H1 (cell line): Measurements from ENCODE around the gene GID4. TPM values are rescaled to one million over a fixed set of nuclear protein-coding genes. Genes with fewer than 3 reads are reported as not detected.

Experiments
- CTCF ChIA-PET: fragments of 300-600 bp; sonication (Branson Sonifier 250); formaldehyde crosslinking; loops from one replicate; lab custom pipeline; 2021; ENCODE audit not compliant: partially characterized antibody; lab: Charles Lee
- POLR2A ChIA-PET: fragments of 300-600 bp; sonication (Branson Sonifier 250); formaldehyde crosslinking; loops from one replicate; lab custom pipeline; 2021; ENCODE audit warnings: inconsistent platforms; ENCODE audit not compliant: partially characterized antibody; lab: Charles Lee
- DNase-seq, 2 experiments: peaks; one replicate each; pipeline versions ENCODE4 v3.0.0 to v3.0.0-alpha.2; 2010 to 2022; ENCODE audit warnings: low spot score in 2 of 2, low read depth in 1 of 2, mixed read lengths in 1 of 2
- FAIRE-seq: peaks from 2 replicates; lab custom pipeline; 2011; peaks lifted over from hg19 to GRCh38; lab: Jason Lieb, UNC
- H2AFZ ChIP-seq: 2 replicates; pipeline ENCODE4 v1.8.1; 2012; ENCODE audit warnings: low read length, inconsistent platforms
- H2AK5ac ChIP-seq: 2 replicates; pipeline ENCODE4 v1.6.1; 2013; ENCODE audit warnings: low read depth, low read length
- H2BK120ac ChIP-seq: replicated peaks from 2 replicates; pipeline ENCODE3; 2013; ENCODE audit warnings: low read depth, low read length, inconsistent platforms
- H2BK12ac ChIP-seq: 2 replicates; pipeline ENCODE4 v1.6.1; 2013; ENCODE audit warnings: low read depth, low read length
- H2BK15ac ChIP-seq: 2 replicates; pipeline ENCODE4 v1.6.1; 2013; ENCODE audit warnings: low read length
- H2BK20ac ChIP-seq: 2 replicates; pipeline ENCODE4 v1.6.1; 2013; ENCODE audit warnings: low read length
- H2BK5ac ChIP-seq: 2 replicates; pipeline ENCODE4 v1.6.1; 2013; ENCODE audit warnings: low read depth, low read length
- H3K14ac ChIP-seq: 2 replicates; pipeline ENCODE4 v1.6.1; 2013; ENCODE audit warnings: inconsistent platforms; ENCODE audit not compliant: insufficient read length
- H3K18ac ChIP-seq: 2 replicates; pipeline ENCODE4 v1.6.1; 2013; ENCODE audit warnings: low read length; ENCODE audit errors: extremely low read depth
- H3K23ac ChIP-seq: 2 replicates; pipeline ENCODE4 v1.6.1; 2013; ENCODE audit warnings: inconsistent platforms; ENCODE audit not compliant: insufficient read length
- H3K23me2 ChIP-seq: 2 replicates; pipeline ENCODE4 v1.6.1; 2013; ENCODE audit warnings: low read depth, low read length
- H3K27ac ChIP-seq: 2 replicates; pipeline ENCODE4 v1.6.1; 2011; ENCODE audit warnings: low read depth, low read length, inconsistent platforms
- H3K27me3 ChIP-seq, 4 experiments: replicated peaks in 1 of 4; 1 replicate in 1 of 4; 2 replicates in 3 of 4; pipeline versions ENCODE4 v1.6.1 to v1.8.1; 2011 to 2013; ENCODE audit warnings: low read length in 3 of 4, mild to moderate bottlenecking in 3 of 4, inconsistent platforms in 2 of 4, mixed read lengths in 2 of 4, moderate library complexity in 1 of 4; ENCODE audit not compliant: control insufficient read depth in 3 of 4, insufficient read depth in 3 of 4; ENCODE audit errors: extremely low read depth in 1 of 4
- H3K36me3 ChIP-seq, 4 experiments: 2 replicates each; pipeline versions ENCODE4 v1.6.1 to v1.8.1; 2011 to 2013; ENCODE audit warnings: mild to moderate bottlenecking in 4 of 4, low read length in 3 of 4, moderate library complexity in 2 of 4, control low read depth in 1 of 4, inconsistent platforms in 1 of 4; ENCODE audit not compliant: insufficient read depth in 4 of 4, control insufficient read depth in 2 of 4
- H3K4ac ChIP-seq: replicated peaks from 2 replicates; pipeline ENCODE3; 2013; ENCODE audit warnings: low read length, low read depth, mixed read lengths, inconsistent platforms; ENCODE audit not compliant: insufficient read length
- H3K4me1 ChIP-seq, 4 experiments: replicated peaks in 1 of 4; 1 replicate in 1 of 4; 2 replicates in 3 of 4; pipeline versions ENCODE4 v1.6.1 to v1.8.1; 2011 to 2013; ENCODE audit warnings: low read length in 3 of 4, inconsistent platforms in 2 of 4, mixed read lengths in 1 of 4; ENCODE audit not compliant: insufficient read depth in 4 of 4, control insufficient read depth in 3 of 4
- H3K4me2 ChIP-seq, 2 experiments: 2 replicates each; pipeline versions ENCODE4 v1.6.1 to v1.8.1; 2011 to 2013; ENCODE audit warnings: low read depth in 2 of 2, low read length in 2 of 2, control low read depth in 1 of 2, inconsistent platforms in 1 of 2, mild to moderate bottlenecking in 1 of 2; ENCODE audit not compliant: insufficient read depth in 1 of 2
- H3K4me3 ChIP-seq, 4 experiments: fragments of 200-600, 300-600 bp in 1 of 4; sonication (generic), shearing (Covaris generic), sonication (Bioruptor Twin) in 1 of 4; 2 replicates each; pipeline versions ENCODE4 v1.5.1 to v1.8.1; 2011 to 2016; ENCODE audit warnings: low read length in 4 of 4, low read depth in 3 of 4, control low read depth in 2 of 4, inconsistent platforms in 2 of 4, mild to moderate bottlenecking in 2 of 4, mixed read lengths in 1 of 4, moderate library complexity in 1 of 4; ENCODE audit not compliant: insufficient read depth in 2 of 4; ENCODE audit errors: extremely low read depth in 1 of 4
- H3K56ac ChIP-seq: replicated peaks from 2 replicates; pipeline ENCODE3; 2013; ENCODE audit warnings: low read depth, mild to moderate bottlenecking, mixed read lengths, low read length, inconsistent platforms; ENCODE audit not compliant: insufficient read length
- H3K79me1 ChIP-seq: 2 replicates; pipeline ENCODE4 v1.6.1; 2013; ENCODE audit warnings: low read depth, low read length, control low read depth
- H3K79me2 ChIP-seq, 2 experiments: 2 replicates each; pipeline versions ENCODE4 v1.6.1 to v1.8.1; 2012 to 2013; ENCODE audit warnings: low read length in 2 of 2, mild to moderate bottlenecking in 2 of 2, inconsistent platforms in 1 of 2; ENCODE audit not compliant: insufficient read depth in 2 of 2, control insufficient read depth in 1 of 2
- H3K9ac ChIP-seq, 4 experiments: replicated peaks in 1 of 4; 1 replicate in 1 of 4; 2 replicates in 3 of 4; pipeline versions ENCODE4 v1.6.1 to v1.8.1; 2011 to 2013; ENCODE audit warnings: low read depth in 3 of 4, low read length in 3 of 4, control low read depth in 2 of 4, mild to moderate bottlenecking in 2 of 4, moderate library complexity in 2 of 4, inconsistent platforms in 1 of 4; ENCODE audit errors: extremely low read depth in 1 of 4
- H3K9me3 ChIP-seq, 2 experiments: 2 replicates each; pipeline versions ENCODE4 v1.6.1 to v1.8.1; 2012 to 2013; ENCODE audit warnings: mild to moderate bottlenecking in 2 of 2, moderate library complexity in 2 of 2, control low read depth in 1 of 2, inconsistent platforms in 1 of 2, low read depth in 1 of 2, low read length in 1 of 2, mixed read lengths in 1 of 2; ENCODE audit not compliant: insufficient read depth in 2 of 2
- H4K20me1 ChIP-seq, 2 experiments: replicated peaks in 1 of 2; 2 replicates each; pipeline versions ENCODE3 to v1.8.1; 2011 to 2013; ENCODE audit warnings: inconsistent platforms in 2 of 2, low read length in 2 of 2, mild to moderate bottlenecking in 1 of 2; ENCODE audit not compliant: insufficient read depth in 2 of 2, control insufficient read depth in 1 of 2
- H4K5ac ChIP-seq: 2 replicates; pipeline ENCODE4 v1.6.1; 2013; ENCODE audit warnings: low read length, low read depth, mixed read lengths, inconsistent platforms; ENCODE audit not compliant: insufficient read length
- H4K8ac ChIP-seq: 2 replicates; pipeline ENCODE4 v1.8.0; 2013; ENCODE audit warnings: mild to moderate bottlenecking, moderate library complexity, low read length, inconsistent platforms; ENCODE audit not compliant: insufficient read depth; ENCODE audit errors: extremely low read depth
- H4K91ac ChIP-seq: replicated peaks from 2 replicates; pipeline ENCODE3; 2013; ENCODE audit warnings: low read length, mixed read lengths, inconsistent platforms; ENCODE audit not compliant: insufficient read length
- BRCA1 ChIP-seq: IDR thresholded peaks from 2 replicates; pipeline ENCODE4 v1.6.1; 2012; ENCODE audit warnings: low read depth, low read length, improper control_type of control experiment
- CEBPB ChIP-seq: IDR thresholded peaks from 2 replicates; pipeline ENCODE4 v1.6.1; 2012; ENCODE audit warnings: low read depth, low read length
- GABPA ChIP-seq: IDR thresholded peaks from 2 replicates; pipeline ENCODE4 v1.6.1; 2011; ENCODE audit warnings: mild to moderate bottlenecking, low read length, moderate library complexity, borderline replicate concordance; ENCODE audit not compliant: insufficient read depth
- POLR2AphosphoS5 ChIP-seq: IDR thresholded peaks from 2 replicates; pipeline ENCODE4 v1.6.1; 2011; ENCODE audit warnings: low read depth, low read length
- TBP ChIP-seq: IDR thresholded peaks from 2 replicates; pipeline ENCODE4 v1.6.1; 2011; ENCODE audit warnings: low read depth, low read length, improper control_type of control experiment
- ZNF274 ChIP-seq: IDR thresholded peaks from 2 replicates; pipeline ENCODE4 v1.7.0; 2012; ENCODE audit warnings: low read length, borderline replicate concordance; ENCODE audit errors: extremely low read depth
- WGBS, 2 experiments: shearing (Covaris generic) in 1 of 2; methylation state at CpG; one replicate each; pipeline versions ENCODE4 v1.1.6 to v1.1.7; 2013 to 2015; ENCODE audit warnings: low lambda C conversion rate in 2 of 2, mixed read lengths in 2 of 2, inconsistent platforms in 1 of 2, low coverage in 1 of 2, missing lambda C conversion rate in 1 of 2; ENCODE audit not compliant: insufficient replicate concordance in 2 of 2, insufficient coverage in 1 of 2, insufficient read length in 1 of 2; ENCODE audit errors: extremely low coverage in 1 of 2, missing lambda C conversion rate in 1 of 2; 5-methylcytosine and 5-hydroxymethylcytosine counted together
- polyA plus RNA-seq, 7 experiments: library from polyadenylated mRNA; depleted of rRNA in 3 of 7; stranded (reverse) in 5 of 7; unstranded in 2 of 7; fragments of >200 nt in 5 of 7; fragments of 200-250 nt in 2 of 7; gene quantifications; 1 replicate in 5 of 7; 2 replicates in 1 of 7; 4 replicates in 1 of 7; pipeline versions ENCODE4 v1.2.1 to v1.2.3, GENCODE V29; 2011 to 2013; ENCODE audit warnings: missing spikeins in 2 of 7, mixed read lengths in 2 of 7
- total RNA-seq: library from RNA; stranded (reverse); fragmentation: NEBNext Ultra II Directional; extraction: Animal tissue kit (Norgen Biotek cat#: 25700); gene quantifications from 2 replicates; pipeline ENCODE4 v1.2.1, GENCODE V29; 2021
- TF ChIP-seq, protein P1 (sequence below), 3 experiments: IDR thresholded peaks; 1 replicate in 2 of 3; 2 replicates in 1 of 3; pipeline versions ENCODE4 v1.5.1 to v1.6.1; 2011; ENCODE audit warnings: low read length in 3 of 3, mild to moderate bottlenecking in 3 of 3, inconsistent platforms in 2 of 3, low read depth in 1 of 3, moderate library complexity in 1 of 3; ENCODE audit not compliant: insufficient read depth in 1 of 3; ENCODE audit errors: control extremely low read depth in 1 of 3

Gene GID4
- total and polyA plus RNA-seq, 2 of the 8 experiments (the other 6 are each of a cell fraction or from before 2014, with no cell fraction given): 5.6 to 15.0 TPM

DNA sequence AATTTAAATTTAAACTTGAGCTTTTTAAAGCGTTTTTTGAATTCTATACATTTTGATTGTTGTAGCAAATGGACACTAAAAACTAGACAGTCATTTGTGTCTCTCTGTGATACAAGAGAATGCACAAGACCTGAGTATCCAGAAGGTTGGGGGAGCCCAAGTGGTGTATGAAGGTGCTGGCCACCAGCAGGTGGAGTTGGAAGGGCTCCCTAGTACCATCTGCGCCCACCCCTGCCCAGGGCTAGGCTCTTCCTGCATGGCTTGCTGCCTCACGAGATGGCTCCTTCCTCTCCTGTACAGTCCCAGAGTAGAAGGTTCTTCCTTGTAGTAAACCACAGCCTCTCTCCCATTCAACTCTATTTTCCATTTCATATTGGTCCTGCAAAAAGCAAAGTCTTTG is 17.0 kb downstream of the GID4 start:
- H3K23me2 ChIP-seq: no peaks in the 10 kb centered on the region
- H3K79me1 ChIP-seq: no peaks in the 10 kb centered on the region
- ChIA-PET CTCF (no interaction called here), POLR2A (interaction anchor here (1.4 kb wide), 1 partner anchor 11 kb away, joined by 4 read pairs; no protein-coding TSS in a partner anchor)
- peaks cover 0 to 2% of the 10 kb centered on the region in 2 experiments for H4K20me1 ChIP-seq
- no peak overlapping the region for H2BK15ac ChIP-seq
- no peak overlapping the region for H2AK5ac ChIP-seq
- no peak overlapping the region for H3K4me2 ChIP-seq
- no peaks in the 10 kb centered on the region for H3K9me3 ChIP-seq
- H3K4me3 ChIP-seq: no peak overlapping the region
- H3K4ac ChIP-seq: no peak overlapping the region
- H3K79me2 ChIP-seq: no peaks in the 10 kb centered on the region
- no peak overlapping the region for H2BK120ac ChIP-seq
- no peak overlapping the region for H4K91ac ChIP-seq
- H2BK5ac ChIP-seq: no peak overlapping the region
- FAIRE-seq (no peak), DNase-seq (no peak)
- H3K9ac ChIP-seq: no peak overlapping the region
- no peak overlapping the region for H3K23ac ChIP-seq
- no peak overlapping the region for H3K18ac ChIP-seq
- TF ChIP-seq ZNF274: no peak
- TF ChIP-seq CEBPB: no peak
- no peak for TF ChIP-seq TBP
- TF ChIP-seq, protein P1, sequence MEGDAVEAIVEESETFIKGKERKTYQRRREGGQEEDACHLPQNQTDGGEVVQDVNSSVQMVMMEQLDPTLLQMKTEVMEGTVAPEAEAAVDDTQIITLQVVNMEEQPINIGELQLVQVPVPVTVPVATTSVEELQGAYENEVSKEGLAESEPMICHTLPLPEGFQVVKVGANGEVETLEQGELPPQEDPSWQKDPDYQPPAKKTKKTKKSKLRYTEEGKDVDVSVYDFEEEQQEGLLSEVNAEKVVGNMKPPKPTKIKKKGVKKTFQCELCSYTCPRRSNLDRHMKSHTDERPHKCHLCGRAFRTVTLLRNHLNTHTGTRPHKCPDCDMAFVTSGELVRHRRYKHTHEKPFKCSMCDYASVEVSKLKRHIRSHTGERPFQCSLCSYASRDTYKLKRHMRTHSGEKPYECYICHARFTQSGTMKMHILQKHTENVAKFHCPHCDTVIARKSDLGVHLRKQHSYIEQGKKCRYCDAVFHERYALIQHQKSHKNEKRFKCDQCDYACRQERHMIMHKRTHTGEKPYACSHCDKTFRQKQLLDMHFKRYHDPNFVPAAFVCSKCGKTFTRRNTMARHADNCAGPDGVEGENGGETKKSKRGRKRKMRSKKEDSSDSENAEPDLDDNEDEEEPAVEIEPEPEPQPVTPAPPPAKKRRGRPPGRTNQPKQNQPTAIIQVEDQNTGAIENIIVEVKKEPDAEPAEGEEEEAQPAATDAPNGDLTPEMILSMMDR (IDR thresholded peaks at IDR 0.05; ENCODE audit: control extremely low read depth in 1 of 3, insufficient read depth in 1 of 3, low read depth in 1 of 3, low read length in 3 of 3): peak in 1 of 3 experiments; percentile 13; a peak in 1 of 4 replicates
- no peak for TF ChIP-seq BRCA1
- no peak for TF ChIP-seq POLR2AphosphoS5
- TF ChIP-seq GABPA: no peak
- no peak overlapping the region for H2BK12ac ChIP-seq
- WGBS, 2 experiments: 75% methylated on average over 3 of the region's 3 CpGs; no CpG with 5 or more reads in 1 of the 2 experiments
- no peak overlapping the region for H2AFZ ChIP-seq
- no peaks in the 10 kb centered on the region for H3K4me1 ChIP-seq
- no peak overlapping the region for H3K56ac ChIP-seq
- no peaks in the 10 kb centered on the region for H3K27me3 ChIP-seq
- H3K27ac ChIP-seq: no peak overlapping the region
- H3K14ac ChIP-seq: no peak overlapping the region
- no peak overlapping the region for H4K8ac ChIP-seq
- H3K36me3 ChIP-seq: peaks cover 0 to 16% (median 6%) of the 10 kb centered on the region in 4 experiments; a peak in 5 of 8 replicates
- no peak overlapping the region for H2BK20ac ChIP-seq
- H4K5ac ChIP-seq: no peak overlapping the region
